NCI-H1092 (cell line): ENCODE data around the gene SPTB.

Experiments
- DNase-seq: peaks from one replicate; lab custom pipeline; 2025; lab: John Stamatoyannopoulos, UW

Gene SPTB

GRCh38 chr14:64789696-64790095 lies 90.0 kb downstream of the SPTB start:
- no peak for DNase-seq

DNA sequence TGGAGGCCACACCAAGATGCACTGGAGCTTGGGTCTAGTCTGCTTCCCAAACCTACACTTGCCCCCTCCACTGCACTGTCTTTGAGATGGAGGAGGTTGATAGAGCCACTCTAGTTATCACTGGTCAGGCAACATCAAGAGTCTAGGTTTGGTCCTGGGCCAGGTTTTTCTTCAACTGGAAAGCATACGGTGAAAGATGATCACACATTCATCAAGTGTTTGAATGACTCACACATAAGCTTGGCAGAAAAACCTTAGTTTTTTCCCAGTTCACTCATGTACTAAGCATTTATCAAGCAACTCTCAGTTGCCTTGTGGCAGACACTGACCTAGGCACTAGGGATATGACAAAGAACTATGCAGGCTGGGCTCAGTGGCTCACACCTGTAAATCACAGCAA lies 91.0 kb downstream of the SPTB start:
- no peak for DNase-seq

GRCh38 chr14:64787619-64788018 lies 92.1 kb downstream of the SPTB start:
- DNase-seq: no peak

GRCh38 chr14:64786296-64787149 lies 93.2 kb downstream of the SPTB start:
- DNase-seq: no peak

DNA sequence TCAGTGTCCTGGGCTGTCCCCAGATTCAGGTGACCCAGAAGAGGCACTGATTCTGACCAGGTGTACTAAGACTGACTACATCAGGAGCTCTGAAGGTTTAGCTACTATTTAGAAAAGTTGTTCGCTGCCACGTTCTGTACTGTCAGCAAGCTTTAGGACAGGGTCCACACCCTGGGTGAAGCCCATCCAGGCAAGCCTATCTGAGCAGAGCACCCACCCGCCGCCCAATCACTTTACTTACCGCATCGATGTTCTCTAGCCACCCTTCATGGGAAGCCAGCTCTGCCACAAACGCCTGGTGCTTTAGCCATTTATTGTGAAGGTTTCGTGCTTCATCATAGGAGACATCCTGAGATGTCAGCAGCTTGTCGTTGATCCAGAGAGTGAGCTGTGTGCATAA lies 95.7 kb downstream of the SPTB start:
- DNase-seq: no peak

DNA sequence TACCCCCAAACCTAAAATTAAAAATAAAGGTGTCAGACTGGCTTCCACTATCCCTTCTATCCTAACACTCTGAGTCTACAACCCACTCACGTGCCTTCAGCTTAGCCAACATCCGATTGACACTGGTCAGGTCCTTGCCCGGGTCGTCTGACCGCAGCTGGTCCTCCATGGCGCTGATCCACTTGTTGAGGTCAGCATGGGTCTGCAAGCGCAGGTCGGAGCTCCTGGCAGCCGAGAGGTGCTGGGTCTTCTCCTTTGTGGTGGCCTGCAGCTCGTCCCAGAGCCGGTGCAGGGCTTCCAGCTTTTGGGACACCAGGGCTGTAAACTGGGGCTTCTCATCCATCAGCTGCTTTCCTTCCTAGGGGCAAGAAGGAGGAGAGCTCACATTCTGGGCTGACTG lies 97.5 kb downstream of the SPTB start:
- no peak for DNase-seq

GRCh38 chr14:64779472-64779871 lies 100.2 kb downstream of the SPTB start:
- DNase-seq: no peak

GRCh38 chr14:64778104-64778754 lies 101.5 kb downstream of the SPTB start:
- no peak for DNase-seq

DNA sequence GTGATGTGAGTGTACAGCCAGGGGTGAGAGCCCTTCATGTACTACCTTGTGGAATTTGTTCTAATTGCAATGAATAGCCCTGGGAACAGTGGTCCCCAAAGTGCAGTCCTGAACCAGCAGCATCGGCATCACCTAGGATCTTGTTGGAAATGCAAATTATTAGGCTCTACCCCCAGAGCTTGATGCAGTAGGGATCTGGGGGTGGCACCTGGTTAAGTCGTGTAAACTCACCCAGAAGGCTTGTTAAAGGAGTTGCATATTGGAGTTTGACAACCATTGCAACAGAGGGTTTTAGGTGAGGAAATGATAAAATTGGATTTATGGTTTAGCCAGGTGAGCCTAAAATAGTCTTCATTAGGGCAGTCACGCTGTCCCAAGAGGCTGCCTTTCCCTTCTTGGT lies 102.2 kb downstream of the SPTB start:
- DNase-seq: no peak

DNA sequence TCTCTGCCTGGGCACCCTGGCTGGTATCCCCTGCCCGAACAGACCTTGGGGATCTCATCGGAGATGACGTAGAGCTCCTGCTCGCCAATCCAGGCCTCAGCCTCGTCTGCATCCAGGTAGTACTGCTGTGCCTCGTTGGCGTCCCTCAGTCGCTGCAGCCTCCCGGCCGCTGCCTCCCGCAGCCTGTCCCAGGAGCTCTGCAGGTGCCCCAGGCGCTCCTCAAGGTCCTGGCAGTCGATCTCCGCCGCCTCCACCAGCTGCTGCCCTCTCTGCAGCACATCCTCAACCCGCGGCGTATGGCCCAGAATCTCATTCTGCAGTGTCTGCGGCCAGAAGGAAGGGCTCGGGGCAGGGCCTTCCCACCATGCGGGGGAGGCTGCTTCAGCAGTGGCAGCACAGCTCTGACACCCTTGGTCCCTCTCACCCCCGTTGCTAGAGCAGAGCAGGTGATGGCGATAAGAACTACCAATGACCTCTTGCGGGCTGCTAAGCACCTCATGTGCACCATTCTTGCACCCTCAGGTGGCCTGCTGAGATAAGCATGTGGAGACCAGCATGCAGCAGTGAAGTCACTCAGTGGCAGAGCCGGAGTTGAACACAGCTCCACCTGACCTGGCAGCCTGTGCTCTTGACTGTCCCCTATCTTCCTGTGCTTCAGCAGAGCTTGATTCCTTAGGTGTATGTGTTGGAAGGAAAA lies 104.5 kb downstream of the SPTB start:
- DNase-seq: no peak

DNA sequence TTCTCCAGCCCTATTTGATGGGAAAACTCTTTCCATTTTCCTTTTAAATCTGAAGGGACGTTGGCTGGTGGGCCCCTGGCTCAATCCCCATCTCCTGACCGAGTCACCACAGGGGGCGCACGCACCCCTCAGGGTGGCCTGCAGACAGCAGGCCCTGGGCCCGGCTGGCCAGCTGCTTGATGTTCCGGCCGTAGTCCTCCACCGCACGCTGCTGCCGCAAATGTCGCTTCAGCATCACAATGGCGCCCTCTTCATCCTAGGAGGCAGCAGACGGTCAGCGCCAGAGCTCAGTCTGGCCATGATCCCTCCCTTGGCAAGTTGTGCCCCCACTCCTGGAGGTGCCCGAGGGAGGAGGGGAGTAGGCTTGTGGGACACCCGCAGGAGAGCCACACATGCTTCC lies 105.4 kb downstream of the SPTB start:
- no peak for DNase-seq

DNA sequence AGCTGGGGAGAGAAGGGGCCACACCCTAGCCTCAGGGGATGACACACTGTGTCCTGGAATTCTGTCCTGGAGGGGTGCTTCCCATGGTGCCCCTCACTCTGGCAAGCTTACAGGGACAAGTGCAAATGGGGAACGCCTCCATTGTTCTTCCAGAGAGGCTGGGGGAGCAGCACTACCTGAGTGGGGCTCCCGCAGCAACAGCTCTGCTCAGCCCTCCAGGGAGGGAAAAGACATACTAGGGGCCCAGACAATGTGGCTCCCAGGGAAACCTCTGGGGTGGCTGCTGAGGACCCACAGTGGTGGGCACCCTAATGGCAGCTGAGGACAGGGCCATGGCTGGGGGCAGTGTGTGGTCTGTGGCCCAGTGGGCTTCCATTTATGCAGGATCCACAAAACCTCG lies 106.1 kb downstream of the SPTB start:
- DNase-seq: no peak

GRCh38 chr14:64773046-64773445 lies 106.7 kb downstream of the SPTB start:
- no peak for DNase-seq

DNA sequence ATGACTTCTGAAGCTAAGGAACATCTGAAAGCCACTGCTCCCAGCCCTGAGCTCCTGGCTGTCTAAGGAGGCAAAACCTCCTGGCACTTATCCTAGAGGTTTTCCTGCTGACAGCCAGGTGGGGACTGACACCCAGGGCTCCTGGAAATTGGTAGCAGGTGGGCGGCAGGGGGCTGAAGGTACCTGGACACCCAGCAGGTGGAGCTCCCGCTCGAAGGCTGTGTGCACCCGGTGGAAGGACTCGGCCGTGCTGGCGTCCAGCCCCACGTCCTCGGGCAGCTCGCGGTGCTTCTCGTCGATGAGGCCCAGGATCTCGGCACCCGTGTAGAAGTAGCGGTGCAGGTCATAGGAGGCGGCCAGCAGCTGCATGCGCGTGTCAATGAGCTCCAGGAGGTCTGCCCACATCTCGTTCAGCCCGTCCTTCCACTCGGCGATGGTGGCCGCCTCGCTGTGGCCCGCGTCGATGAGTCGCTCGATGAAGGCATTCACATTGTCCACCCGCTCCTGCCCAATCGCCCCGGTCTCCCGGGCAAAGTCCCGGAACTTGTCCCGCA lies 107.2 kb downstream of the SPTB start:
- DNase-seq: no peak

- no peak for DNase-seq
These were observed 108.5 kb downstream of the SPTB start for GRCh38 chr14:64771161-64771560.

GRCh38 chr14:64770751-64771150 lies 109.0 kb downstream of the SPTB start:
- no peak for DNase-seq

DNA sequence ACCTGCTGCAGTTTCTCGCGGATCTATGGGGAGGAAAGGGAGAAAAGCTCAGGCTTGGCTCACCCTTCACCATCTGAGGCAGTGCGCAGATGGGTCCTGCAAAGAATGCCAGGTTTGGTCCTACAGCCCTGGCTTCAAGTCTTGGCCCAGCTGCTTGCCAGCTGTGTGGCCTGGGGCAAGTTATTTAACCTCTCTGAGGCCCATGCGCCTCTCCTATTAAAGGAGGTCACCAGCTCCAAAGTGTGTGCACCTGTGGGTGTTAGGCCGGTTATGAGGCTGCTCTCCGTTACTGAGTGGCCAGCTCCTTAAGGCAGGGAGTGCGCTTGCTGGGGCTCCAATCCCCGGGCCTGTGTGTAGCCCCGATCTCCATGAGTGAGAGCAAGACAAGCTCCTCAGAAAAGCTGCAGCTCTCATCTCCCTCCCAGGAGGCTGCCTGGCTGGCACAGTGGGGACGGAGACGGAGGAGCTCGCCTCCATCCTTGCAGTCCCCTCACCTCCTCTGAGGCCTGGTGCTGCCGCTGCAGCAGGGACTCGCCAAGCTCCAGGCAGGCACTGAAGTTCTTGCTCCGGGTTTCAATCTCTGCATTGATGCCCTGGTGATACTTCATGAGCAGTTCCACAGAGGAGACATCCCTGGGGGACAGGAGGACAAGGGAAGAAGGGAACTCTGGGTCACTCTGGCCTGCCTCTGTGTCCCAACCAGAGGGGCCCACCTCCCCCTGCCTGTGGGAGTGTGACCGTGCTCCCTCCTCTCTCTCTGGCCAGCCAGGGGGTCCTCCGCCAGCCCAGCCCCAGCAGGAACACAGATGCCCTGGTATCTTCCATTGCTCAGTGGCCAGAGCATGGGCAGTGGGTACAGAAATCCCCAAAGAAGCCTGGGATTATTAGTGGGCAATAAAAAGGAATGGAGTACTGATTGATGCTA lies 110.3 kb downstream of the SPTB start:
- DNase-seq: no peak

- no peak for DNase-seq
These were observed 111.2 kb downstream of the SPTB start for GRCh38 chr14:64768401-64769095.

DNA sequence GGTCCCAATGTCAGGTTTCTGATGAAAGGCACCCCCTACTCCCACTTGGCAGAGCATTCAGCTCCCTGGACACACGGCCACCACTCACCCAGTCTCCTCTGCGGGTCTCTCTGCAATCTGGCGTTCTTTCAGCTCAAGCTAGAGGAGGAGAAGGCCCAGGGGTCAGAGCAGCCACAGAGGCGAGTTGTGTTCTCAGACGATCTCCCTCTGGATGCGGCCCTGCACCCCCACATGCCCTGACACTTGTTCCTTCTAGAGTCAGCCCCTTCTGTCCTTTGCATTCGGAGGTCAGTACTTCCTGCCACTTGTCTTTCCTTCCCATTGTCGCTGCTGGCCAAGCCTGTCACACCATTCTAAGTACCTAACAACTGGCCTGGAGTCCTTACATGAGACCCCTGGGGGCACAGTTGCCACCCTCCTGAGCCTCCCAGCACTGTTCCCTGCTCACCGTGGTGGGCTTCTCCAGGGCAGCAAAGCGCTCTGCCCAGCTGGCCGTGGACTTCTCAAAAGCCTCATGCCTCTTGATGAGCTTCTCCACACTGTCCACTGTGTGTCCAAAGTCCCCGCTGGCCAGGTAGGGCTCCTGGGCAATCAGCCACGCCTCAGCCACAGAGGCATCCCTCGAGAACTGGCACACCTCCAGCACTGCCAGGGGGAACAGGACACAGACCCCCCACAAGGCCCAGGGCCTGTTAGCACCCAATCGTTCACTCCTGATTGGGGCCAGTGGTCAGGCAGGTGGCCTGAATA lies 112.3 kb downstream of the SPTB start:
- DNase-seq: no peak

DNA sequence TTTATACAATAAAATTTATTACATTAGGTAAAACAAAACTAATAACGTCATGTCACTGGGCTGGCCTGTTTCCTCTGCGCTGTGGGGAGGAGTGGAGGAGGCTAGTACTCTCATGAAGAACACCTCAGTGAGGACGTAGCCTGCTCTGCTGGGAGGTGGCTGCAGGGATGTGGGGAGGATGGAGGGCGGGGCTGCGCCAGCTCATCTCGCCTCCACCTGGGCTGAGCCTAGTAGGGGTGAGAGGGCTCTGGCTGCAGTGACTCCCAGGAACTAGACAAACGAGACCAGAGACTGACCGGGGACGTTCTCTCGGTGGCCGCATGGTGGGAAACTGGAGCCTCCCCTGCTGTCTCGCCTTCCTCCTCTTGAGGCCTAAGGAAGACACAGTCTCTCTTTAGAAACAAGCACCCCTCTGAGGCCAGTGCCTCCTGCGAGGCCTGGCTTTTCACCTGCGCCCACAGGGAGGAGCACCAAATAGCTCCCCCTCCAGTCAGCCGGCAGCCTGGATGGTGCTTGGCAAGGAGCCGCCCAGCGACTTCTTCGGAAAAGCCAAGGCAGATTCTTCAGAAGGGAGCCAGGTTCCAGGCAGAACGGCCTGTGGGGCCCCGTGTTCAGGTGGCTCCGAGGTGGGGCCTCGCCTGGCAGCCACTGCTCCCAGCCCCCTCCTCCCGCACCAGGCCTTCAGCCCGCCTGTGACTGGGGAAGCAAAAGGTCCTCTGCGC lies 113.1 kb downstream of the SPTB start:
- DNase-seq: no peak
